ENCODE results near the gene AURKA. TPM values are rescaled to one million over a fixed set of nuclear protein-coding genes. Genes with fewer than 3 reads are reported as not detected.

The AURKA gene
- total and polyA plus RNA-seq, 9 of the 15 experiments (the other 6 are each of a cell fraction or from before 2014, with no cell fraction given), result 72.7 to 162 (median 113) TPM

GRCh38 chr20:56362833-56363413 is 29.1 kb downstream of the AURKA start (continued):
- TF ChIP-seq NKRF (IDR thresholded peaks at IDR 0.05; ENCODE audit: borderline replicate concordance) (peak; percentile 72; the same call in 1 of the 2 replicates), ZBTB9 (CRISPR knock-in tag; IDR thresholded peaks at IDR 0.05) (peak; percentile 72), HNRNPLL (IDR thresholded peaks at IDR 0.05; ENCODE audit: low read depth, low read length, poor library complexity, severe bottlenecking) (no peak), TEAD4 (IDR thresholded peaks at IDR 0.05; ENCODE audit: low read length) (peak; percentile 98), TEAD4 (CRISPR knock-in tag; IDR thresholded peaks at IDR 0.05; ENCODE audit: borderline replicate concordance) (no peak), RBM22 (IDR thresholded peaks at IDR 0.05; ENCODE audit: low read depth, low read length, poor library complexity, severe bottlenecking) (no peak), BRF1 (IDR thresholded peaks at IDR 0.05; ENCODE audit: borderline replicate concordance, extremely low read depth, insufficient read length) (no peak), PPARD (CRISPR knock-in tag; IDR thresholded peaks at IDR 0.05) (no peak), CBX1 (IDR thresholded peaks at IDR 0.05; ENCODE audit: low read depth) (no peak), GTF2A2 (tag; IDR thresholded peaks at IDR 0.05) (no peak), SMC3 (conservative IDR thresholded peaks at IDR 0.05; ENCODE audit: insufficient read depth, low read depth, low read length) (no peak), USF2 (CRISPR knock-in tag; IDR thresholded peaks at IDR 0.05) (peak; percentile 85), ZNF277 (CRISPR knock-in tag; IDR thresholded peaks at IDR 0.05; ENCODE audit: borderline replicate concordance) (no peak), EP400 (IDR thresholded peaks at IDR 0.05) (peak; percentile 85), ARHGAP35 (IDR thresholded peaks at IDR 0.05; ENCODE audit: partially characterized antibody) (no peak), ZNF239 (CRISPR knock-in tag; IDR thresholded peaks at IDR 0.05) (no peak; the same call in 1 of the 2 replicates), FOSL1 (tag; conservative IDR thresholded peaks at IDR 0.05) (no peak), ZBTB1 (CRISPR knock-in tag; IDR thresholded peaks at IDR 0.05; ENCODE audit: borderline replicate concordance, low read depth) (no peak), MCM2 (IDR thresholded peaks at IDR 0.05; ENCODE audit: low read depth) (no peak), NCOA6 (IDR thresholded peaks at IDR 0.05) (no peak), FOXK2 (conservative IDR thresholded peaks at IDR 0.05 in 1 of 2, IDR thresholded peaks at IDR 0.05 in 1 of 2; ENCODE audit: low read depth in 2 of 2) (peak; percentile 97 to 98), ZNF445 (CRISPR knock-in tag; IDR thresholded peaks at IDR 0.05; ENCODE audit: low read depth) (no peak), MEF2D (tag; conservative IDR thresholded peaks at IDR 0.05; ENCODE audit: low read depth) (no peak)

All from K562 (cell line).